A172 (cell line): ENCODE results near the gene KLKB1. TPM values are rescaled to one million over a fixed set of nuclear protein-coding genes. Genes with fewer than 3 reads are reported as not detected.

Experiments
- DNase-seq: peaks from one replicate; pipeline ENCODE4 v3.0.0-alpha.2; 2015; ENCODE audit warnings: low spot score
- total RNA-seq: library from RNA; depleted of rRNA; stranded (reverse); fragments of >200 nt; shearing (Covaris generic); gene quantifications from 2 replicates; pipeline ENCODE4 v1.2.3, GENCODE V29; 2014; rRNA removed

Gene KLKB1
- total RNA-seq, 1 experiment from 2014 or later = not detected

DNA sequence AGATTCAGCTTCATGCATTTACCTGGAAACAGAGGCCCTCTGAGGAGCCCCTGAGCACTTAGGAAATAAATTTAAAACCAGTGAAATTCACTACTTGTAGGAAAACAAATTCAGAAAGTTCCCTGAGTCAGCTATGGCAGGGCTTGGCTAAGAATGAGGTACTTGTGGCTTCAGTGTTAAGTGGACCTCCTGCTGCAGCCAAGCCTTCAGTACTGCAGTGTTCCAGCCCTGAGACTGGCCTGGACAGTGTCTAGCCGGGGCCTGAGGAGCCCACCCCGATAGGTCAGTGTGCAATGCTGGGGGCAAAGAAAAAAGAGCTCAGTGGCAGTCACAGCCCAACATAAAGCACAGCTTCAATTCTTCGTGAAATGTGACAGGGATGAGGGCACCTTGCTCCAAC, 80.6 kb downstream of the KLKB1 start:
- no peak for DNase-seq

Other genes with a start within 250 kb of the KLKB1 start
- 4.0 and 4.4 TPM in 2 replicates for gene TLR3, start 158.4 kb upstream of the KLKB1 start, total RNA-seq
- gene FAM149A, start 122.8 kb upstream of the KLKB1 start, total RNA-seq = 5.6 and 7.3 TPM in 2 replicates
- gene CYP4V2, start 35.9 kb upstream of the KLKB1 start, total RNA-seq = 18.9 and 26.9 TPM in 2 replicates
- not detected in 2 replicates for gene F11, start 38.7 kb downstream of the KLKB1 start, total RNA-seq